Measurements from ENCODE around the gene VDR. TPM values are rescaled to one million over a fixed set of nuclear protein-coding genes. Genes with fewer than 3 reads are reported as not detected.

The VDR gene
- total RNA-seq, 3 donors from 2014 or later: 1.6 to 41.7 (median 16.1) TPM

GRCh38 chr12:47930634-47931033 is 25.8 kb upstream of the VDR start:
- no peaks in the 10 kb centered on the region for H3K9me3 ChIP-seq
- H3K27ac ChIP-seq: no peak overlapping the region
- TF ChIP-seq POLR2AphosphoS5 (IDR thresholded peaks at IDR 0.05): no peak
- no peak for TF ChIP-seq POLR2A (IDR thresholded peaks at IDR 0.05)
- TF ChIP-seq CTCF (IDR thresholded peaks at IDR 0.05): no peak
- no peak for DNase-seq (ENCODE audit: low spot score in 2 of 2)
- H3K4me3 ChIP-seq: no peak overlapping the region
- no peaks in the 10 kb centered on the region for H3K4me1 ChIP-seq
- H3K36me3 ChIP-seq: no peaks in the 10 kb centered on the region
- intact Hi-C loops (cut with DNase I; ENCODE audit: low total_unique reads): no loop called here
- no peaks in the 10 kb centered on the region for H3K27me3 ChIP-seq

DNA sequence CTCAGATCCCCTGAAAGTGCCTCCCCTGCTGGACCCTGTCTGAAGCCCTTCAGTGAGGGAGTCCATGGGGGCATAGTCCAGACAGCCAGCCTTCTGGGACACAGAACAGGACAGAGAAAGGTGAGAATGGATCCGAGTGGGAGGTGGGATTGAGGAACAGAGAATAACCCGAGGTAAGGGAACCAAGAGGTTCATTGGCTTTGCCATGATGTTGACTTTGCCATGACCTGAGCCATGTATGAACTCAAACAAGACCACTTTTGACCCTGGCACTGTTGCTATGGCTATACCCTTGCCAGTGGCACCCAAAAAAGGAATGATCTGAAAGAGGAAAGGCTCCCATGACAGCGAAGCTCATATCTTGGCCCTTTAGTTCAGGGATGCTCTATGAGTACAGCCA is 22.6 kb upstream of the VDR start:
- Histone ChIP-seq H3K36me3 (no peaks in the 10 kb centered on the region), H3K4me3 (no peak overlapping the region), H3K4me1 (no peaks in the 10 kb centered on the region), H3K27me3 (no peaks in the 10 kb centered on the region), H3K27ac (no peak overlapping the region), H3K9me3 (no peaks in the 10 kb centered on the region)
- TF ChIP-seq POLR2AphosphoS5 (IDR thresholded peaks at IDR 0.05) (no peak), POLR2A (IDR thresholded peaks at IDR 0.05) (no peak), CTCF (IDR thresholded peaks at IDR 0.05) (no peak)
- no peak for DNase-seq (ENCODE audit: low spot score in 2 of 2)
- intact Hi-C loops (cut with DNase I; ENCODE audit: low total_unique reads): no loop called here

- Histone ChIP-seq H3K4me1 (no peaks in the 10 kb centered on the region), H3K27ac (no peak overlapping the region), H3K36me3 (no peaks in the 10 kb centered on the region), H3K9me3 (no peaks in the 10 kb centered on the region), H3K27me3 (no peaks in the 10 kb centered on the region), H3K4me3 (no peak overlapping the region)
- intact Hi-C loops (cut with DNase I; ENCODE audit: low total_unique reads): no loop called here
- TF ChIP-seq POLR2A (IDR thresholded peaks at IDR 0.05) (no peak), CTCF (IDR thresholded peaks at IDR 0.05) (no peak), POLR2AphosphoS5 (IDR thresholded peaks at IDR 0.05) (no peak)
- DNase-seq (ENCODE audit: low spot score in 2 of 2): no peak
Observed at GRCh38 chr12:47921907-47922306, 17.1 kb upstream of the VDR start.

GRCh38 chr12:47920913-47921312 is 16.1 kb upstream of the VDR start:
- intact Hi-C loops (cut with DNase I; ENCODE audit: low total_unique reads): no loop called here
- no peaks in the 10 kb centered on the region for H3K27me3 ChIP-seq
- H3K4me1 ChIP-seq: no peaks in the 10 kb centered on the region
- no peaks in the 10 kb centered on the region for H3K9me3 ChIP-seq
- TF ChIP-seq POLR2AphosphoS5 (IDR thresholded peaks at IDR 0.05) (no peak), POLR2A (IDR thresholded peaks at IDR 0.05) (no peak), CTCF (IDR thresholded peaks at IDR 0.05) (no peak)
- no peak overlapping the region for H3K4me3 ChIP-seq
- H3K27ac ChIP-seq: no peak overlapping the region
- H3K36me3 ChIP-seq: no peaks in the 10 kb centered on the region
- no peak for DNase-seq (ENCODE audit: low spot score in 2 of 2)

- TF ChIP-seq POLR2A (IDR thresholded peaks at IDR 0.05) (no peak), CTCF (IDR thresholded peaks at IDR 0.05) (no peak), POLR2AphosphoS5 (IDR thresholded peaks at IDR 0.05) (no peak)
- Histone ChIP-seq H3K4me3 (no peak overlapping the region), H3K27ac (no peak overlapping the region), H3K27me3 (no peaks in the 10 kb centered on the region), H3K9me3 (no peaks in the 10 kb centered on the region), H3K36me3 (no peaks in the 10 kb centered on the region), H3K4me1 (no peaks in the 10 kb centered on the region)
- intact Hi-C loops (cut with DNase I; ENCODE audit: low total_unique reads): no loop called here
- DNase-seq (ENCODE audit: low spot score in 2 of 2): no peak
Observed at GRCh38 chr12:47913081-47913480, 8.3 kb upstream of the VDR start.
